Tibial nerve (tissue), 4 donors: ENCODE results near the gene ZNF747. TPM values are rescaled to one million over a fixed set of nuclear protein-coding genes. Genes with fewer than 3 reads are reported as not detected.
A peak's percentile ranks its signal among the peaks of the same experiment; 100 is the strongest.

Source experiments
- DNase-seq, 2 donors: peaks; one replicate each; pipeline ENCODE4 v3.0.0-alpha.2; 2019; ENCODE audit warnings: low spot score in 2 of 2
- H3K27ac ChIP-seq, 4 donors: fragments of 200-600 bp; sonication (generic) in 3 of 4; one replicate each; pipeline ENCODE4 v1.5.1; 2017 to 2019; ENCODE audit warnings: mild to moderate bottlenecking in 1 of 4
- H3K27me3 ChIP-seq, 2 donors: fragments of 200-600 bp; sonication (generic) in 1 of 2; one replicate each; pipeline versions ENCODE4 v1.5.1 to v1.6.0; 2017 to 2019
- H3K36me3 ChIP-seq, 3 donors: fragments of 200-600 bp; sonication (generic); one replicate each; pipeline ENCODE4 v1.5.1; 2018 to 2019
- H3K4me1 ChIP-seq, 4 donors: fragments of 200-600 bp; sonication (generic) in 3 of 4; one replicate each; pipeline ENCODE4 v1.5.1; 2017 to 2019
- H3K4me3 ChIP-seq, 4 donors: fragments of 200-600 bp; sonication (generic) in 3 of 4; one replicate each; pipeline ENCODE4 v1.5.1; 2017 to 2019; ENCODE audit warnings: mild to moderate bottlenecking in 1 of 4, moderate library complexity in 1 of 4
- H3K9me3 ChIP-seq, 4 donors: fragments of 200-600 bp; sonication (generic) in 3 of 4; one replicate each; pipeline ENCODE4 v1.5.1; 2017 to 2019
- EP300 ChIP-seq, 2 donors: sonication (generic); formaldehyde crosslinking; IDR thresholded peaks; one replicate each; pipeline ENCODE4 v1.6.1; 2017; ENCODE audit warnings: antibody characterized with exemption in 2 of 2, mild to moderate bottlenecking in 1 of 2
- POLR2A ChIP-seq, 2 donors: fragments of 450-650 bp; IDR thresholded peaks; one replicate each; pipeline ENCODE4 v1.6.1; 2017; ENCODE audit warnings: antibody characterized with exemption in 2 of 2, mild to moderate bottlenecking in 2 of 2, moderate library complexity in 2 of 2
- WGBS, 2 donors: methylation state at CpG; one replicate each; pipeline ENCODE4 v1.1.5; 2018; 5-methylcytosine and 5-hydroxymethylcytosine counted together
- total RNA-seq, 4 donors: library from RNA; depleted of rRNA; stranded (reverse); fragments of >200 nt; gene quantifications; one replicate each; pipeline ENCODE4 v1.1.0, GENCODE V29; 2016
- TF ChIP-seq, protein P1 (sequence below), 5 experiments: fragments of 200-600 bp in 3 of 5; fragments of 450-650 bp in 2 of 5; sonication (generic) in 3 of 5; IDR thresholded peaks; one replicate each; pipeline ENCODE4 v1.5.1; 2016 to 2019; ENCODE audit warnings: antibody characterized with exemption in 5 of 5, mild to moderate bottlenecking in 3 of 5, moderate library complexity in 2 of 5

ZNF747 gene
- total RNA-seq, 4 donors from 2014 or later, result 17.4 to 22.2 (median 19.6) TPM

GRCh38 chr16:30526823-30527634, 7.6 kb downstream of the ZNF747 start:
- Histone ChIP-seq H3K27ac (peak overlapping the region; percentile 93 to 99 (median 98)), H3K36me3 (peaks cover 0 to 36% (median 0%) of the 10 kb centered on the region in 3 donors), H3K9me3 (no peaks in the 10 kb centered on the region), H3K4me3 (peak overlapping the region; percentile 66 to 93 (median 80)), H3K27me3 (no peaks in the 10 kb centered on the region), H3K4me1 (peaks cover 0 to 38% (median 11%) of the 10 kb centered on the region in 4 donors)
- peak; percentile 96 to 98 for DNase-seq
- WGBS, 2 donors, result 0 to 1% methylated on average over 43 to 44 of the region's 79 CpGs
- TF ChIP-seq POLR2A (IDR thresholded peaks at IDR 0.05), result peak; percentile 26 to 58
- TF ChIP-seq, protein P1, sequence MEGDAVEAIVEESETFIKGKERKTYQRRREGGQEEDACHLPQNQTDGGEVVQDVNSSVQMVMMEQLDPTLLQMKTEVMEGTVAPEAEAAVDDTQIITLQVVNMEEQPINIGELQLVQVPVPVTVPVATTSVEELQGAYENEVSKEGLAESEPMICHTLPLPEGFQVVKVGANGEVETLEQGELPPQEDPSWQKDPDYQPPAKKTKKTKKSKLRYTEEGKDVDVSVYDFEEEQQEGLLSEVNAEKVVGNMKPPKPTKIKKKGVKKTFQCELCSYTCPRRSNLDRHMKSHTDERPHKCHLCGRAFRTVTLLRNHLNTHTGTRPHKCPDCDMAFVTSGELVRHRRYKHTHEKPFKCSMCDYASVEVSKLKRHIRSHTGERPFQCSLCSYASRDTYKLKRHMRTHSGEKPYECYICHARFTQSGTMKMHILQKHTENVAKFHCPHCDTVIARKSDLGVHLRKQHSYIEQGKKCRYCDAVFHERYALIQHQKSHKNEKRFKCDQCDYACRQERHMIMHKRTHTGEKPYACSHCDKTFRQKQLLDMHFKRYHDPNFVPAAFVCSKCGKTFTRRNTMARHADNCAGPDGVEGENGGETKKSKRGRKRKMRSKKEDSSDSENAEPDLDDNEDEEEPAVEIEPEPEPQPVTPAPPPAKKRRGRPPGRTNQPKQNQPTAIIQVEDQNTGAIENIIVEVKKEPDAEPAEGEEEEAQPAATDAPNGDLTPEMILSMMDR (IDR thresholded peaks at IDR 0.05), result peak in 4 of 5 experiments; percentile 27 to 77 (median 50)
- TF ChIP-seq EP300 (IDR thresholded peaks at IDR 0.05), result peak; percentile 72 to 89

DNA sequence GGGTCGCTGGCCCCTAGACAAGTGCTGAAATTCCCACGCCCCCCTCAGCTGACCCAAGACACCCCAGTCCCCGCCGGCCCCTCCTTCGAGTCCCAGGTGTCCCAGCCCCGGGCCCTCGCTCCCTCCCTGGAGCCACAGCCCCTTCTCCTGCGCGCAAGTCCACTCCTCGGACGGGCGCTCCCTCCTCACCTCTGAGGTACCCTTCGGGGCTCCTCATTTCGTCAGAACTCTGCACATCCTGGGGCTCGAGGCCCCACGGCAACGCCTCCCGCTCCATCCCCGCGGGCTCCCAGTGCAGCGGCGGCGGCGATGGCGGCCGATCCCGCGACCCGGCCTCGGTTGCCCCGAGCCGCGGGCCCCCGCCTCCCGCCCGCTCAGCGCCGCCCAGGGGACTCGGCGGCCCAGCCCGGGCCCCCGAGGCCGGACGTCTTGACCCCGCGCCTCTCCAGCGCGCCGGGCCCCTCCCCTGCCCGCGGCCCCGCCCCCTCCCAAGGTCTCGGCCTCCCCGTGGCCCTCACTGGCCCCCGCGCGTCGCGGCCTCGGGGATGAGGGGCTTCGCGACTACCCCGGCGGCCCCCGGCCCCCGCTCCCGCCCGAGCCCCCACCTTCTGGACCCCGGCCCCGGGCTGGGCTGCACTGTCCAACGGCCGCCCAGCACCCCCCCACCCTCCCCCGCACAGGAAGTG, 8.4 kb downstream of the ZNF747 start, which contains the start of gene ZNF768:
Gene ZNF768 (minus strand): TSS at position 430 of the 686 bp plus-strand sequence. CDS start 153 bp downstream, at position 277.
- Histone ChIP-seq H3K27ac (peak within 1 kb of the TSS; percentile 93 to 99 (median 98)), H3K4me3 (peak within 1 kb of the TSS; percentile 66 to 93 (median 80)), H3K36me3 (peaks cover 0 to 29% (median 0%) of the 10 kb centered on the region in 3 donors), H3K27me3 (no peaks in the 10 kb centered on the region), H3K9me3 (no peaks in the 10 kb centered on the region), H3K4me1 (peaks cover 0 to 38% (median 11%) of the 10 kb centered on the region in 4 donors)
- WGBS, 2 donors, result 1 to 3% methylated on average over 16 to 19 of the region's 73 CpGs
- no peak for DNase-seq
- no peak for TF ChIP-seq POLR2A (IDR thresholded peaks at IDR 0.05)
- TF ChIP-seq, protein P1 (IDR thresholded peaks at IDR 0.05), result no peak

DNA sequence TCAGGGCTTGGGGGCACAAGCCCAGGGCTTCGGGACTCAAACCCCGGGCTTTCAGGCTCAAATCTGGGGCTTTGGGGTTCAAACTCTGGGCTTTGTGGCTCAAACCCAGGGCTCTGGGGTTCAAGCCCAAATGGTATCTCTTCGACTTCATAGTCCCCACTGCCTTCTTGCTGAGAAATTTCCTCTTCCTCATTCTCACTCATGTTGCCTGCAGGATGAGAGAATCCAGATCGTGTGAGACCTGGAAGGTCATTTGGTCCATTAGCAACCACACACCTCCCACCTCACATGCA, 8.9 kb downstream of the ZNF747 start:
- Histone ChIP-seq H3K4me1 (peaks cover 0 to 38% (median 11%) of the 10 kb centered on the region in 4 donors), H3K27ac (peak overlapping the region; percentile 93 to 99 (median 98)), H3K27me3 (no peaks in the 10 kb centered on the region), H3K4me3 (peak overlapping the region; percentile 58 to 93 (median 80)), H3K36me3 (peaks cover 0 to 24% (median 0%) of the 10 kb centered on the region in 3 donors), H3K9me3 (no peaks in the 10 kb centered on the region)
- no peak for DNase-seq
- TF ChIP-seq, protein P1 (IDR thresholded peaks at IDR 0.05), result no peak
- no peak for TF ChIP-seq EP300 (IDR thresholded peaks at IDR 0.05)
- no peak for TF ChIP-seq POLR2A (IDR thresholded peaks at IDR 0.05)
- WGBS, 2 donors, result 39 to 52% methylated on average over 3 to 4 of the region's 4 CpGs

GRCh38 chr16:30524575-30525568, 9.8 kb downstream of the ZNF747 start:
- Histone ChIP-seq H3K27me3 (no peaks in the 10 kb centered on the region), H3K4me1 (peaks cover 0 to 38% (median 11%) of the 10 kb centered on the region in 4 donors), H3K4me3 (no peak overlapping the region), H3K36me3 (peaks cover 0 to 15% (median 0%) of the 10 kb centered on the region in 3 donors), H3K27ac (no peak overlapping the region), H3K9me3 (no peaks in the 10 kb centered on the region)
- no peak for DNase-seq
- TF ChIP-seq EP300 (IDR thresholded peaks at IDR 0.05) (no peak), POLR2A (IDR thresholded peaks at IDR 0.05) (no peak)
- TF ChIP-seq, protein P1 (IDR thresholded peaks at IDR 0.05), result no peak
- WGBS, 2 donors, result 89 to 94% methylated on average over 32 to 60 of the region's 60 CpGs
